HCT116 (cell line): ENCODE data around the gene RBM38. TPM values are rescaled to one million over a fixed set of nuclear protein-coding genes. Genes with fewer than 3 reads are reported as not detected.

Experiments
- ATAC-seq: fragments of 200-7000 bp; cut with Tn5 transposase; 2 replicates; pipeline ENCODE4 v1.9.1; 2020; ENCODE audit warnings: mild to moderate bottlenecking, moderate library complexity
- BruUV-seq: library from RNA; stranded (reverse); fragments of 400-500 nt; replicated peaks from 2 replicates; lab custom pipeline; 2021; lab: Mats Ljungman, UMichigan
- CTCF ChIA-PET: fragments of 300-600 bp; sonication (Branson Sonifier 250); formaldehyde crosslinking; loops from one replicate; lab custom pipeline; 2021; ENCODE audit warnings: antibody characterized with exemption; lab: Charles Lee
- POLR2A ChIA-PET: fragments of 300-600, 350-600 bp; sonication (Branson Sonifier 250); formaldehyde crosslinking; loops from one replicate; lab custom pipeline; 2021; ENCODE audit warnings: antibody characterized with exemption; lab: Charles Lee
- RAD21 ChIA-PET, 2 experiments: fragments of 300-600 bp; sonication (Branson Sonifier 250); formaldehyde crosslinking; loops; one replicate each; lab custom pipeline; 2023; ENCODE audit warnings: low total read pairs in 2 of 2; ENCODE audit not compliant: uncharacterized antibody in 2 of 2, unreplicated experiment in 2 of 2, low non-redundant PET in 1 of 2; lab: Charles Lee
- DNase-seq: peaks from one replicate; pipeline ENCODE4 v3.0.0-alpha.2; 2010; ENCODE audit warnings: low read depth, low spot score
- H2AFZ ChIP-seq: fragments of 200-600 bp; shearing (Covaris generic), sonication (generic); 2 replicates; pipeline ENCODE4 v1.6.1; 2017; ENCODE audit warnings: low read depth, mixed run types, mixed read lengths, antibody characterized with exemption, low read length; ENCODE audit not compliant: poor library complexity, severe bottlenecking
- H3K27ac ChIP-seq: 2 replicates; pipeline ENCODE4 v1.5.1; 2012; ENCODE audit warnings: low read depth, low read length
- H3K27me3 ChIP-seq: fragments of 200-600 bp; sonication (generic); 2 replicates; pipeline ENCODE4 v1.6.1; 2016; ENCODE audit warnings: mixed run types, low read length, mixed read lengths; ENCODE audit not compliant: insufficient read depth
- H3K36me3 ChIP-seq, 2 experiments: fragments of 200-500 bp in 1 of 2; fragments of 200-600 bp in 1 of 2; sonication (Bioruptor generic) in 1 of 2; sonication (generic) in 1 of 2; 2 replicates each; pipeline versions ENCODE4 v1.5.1 to v1.6.1; 2014 to 2016; ENCODE audit warnings: low read length in 2 of 2, inconsistent platforms in 1 of 2, mixed read lengths in 1 of 2, mixed run types in 1 of 2; ENCODE audit not compliant: insufficient read depth in 2 of 2, control insufficient read depth in 1 of 2
- H3K4me1 ChIP-seq, 2 experiments: fragments of 200-600 bp in 1 of 2; sonication (generic) in 1 of 2; 2 replicates each; pipeline versions ENCODE4 v1.5.1 to v1.6.1; 2012 to 2017; ENCODE audit warnings: low read length in 2 of 2, inconsistent platforms in 1 of 2, mild to moderate bottlenecking in 1 of 2, mixed read lengths in 1 of 2, mixed run types in 1 of 2, moderate library complexity in 1 of 2; ENCODE audit not compliant: insufficient read depth in 2 of 2, control insufficient read depth in 1 of 2
- H3K4me2 ChIP-seq: fragments of 200-600 bp; sonication (generic); 2 replicates; pipeline ENCODE4 v1.6.1; 2017; ENCODE audit warnings: mixed run types, low read length, mixed read lengths
- H3K4me3 ChIP-seq, 2 experiments: fragments of 200-600 bp in 1 of 2; sonication (generic) in 1 of 2; replicated peaks in 1 of 2; 2 replicates each; pipeline ENCODE4 v1.5.1; 2011 to 2016; ENCODE audit warnings: low read length in 2 of 2, control low read depth in 1 of 2, low read depth in 1 of 2, mild to moderate bottlenecking in 1 of 2, mixed read lengths in 1 of 2, mixed run types in 1 of 2
- H3K79me2 ChIP-seq: fragments of 200-600 bp; sonication (generic); 2 replicates; pipeline ENCODE4 v1.6.1; 2017; ENCODE audit warnings: mild to moderate bottlenecking, mixed run types, low read length, moderate library complexity, mixed read lengths; ENCODE audit not compliant: insufficient read depth
- H3K9ac ChIP-seq: fragments of 200-600 bp; sonication (generic); 2 replicates; pipeline ENCODE4 v1.6.1; 2016; ENCODE audit warnings: low read length, mixed read lengths
- H3K9me2 ChIP-seq: fragments of 200-600 bp; sonication (generic), shearing (Covaris generic); 2 replicates; pipeline ENCODE4 v1.6.1; 2017; ENCODE audit warnings: mixed run types, mild to moderate bottlenecking, moderate library complexity; ENCODE audit not compliant: insufficient read depth
- H3K9me3 ChIP-seq, 2 experiments: fragments of 200-500 bp in 1 of 2; fragments of 200-600 bp in 1 of 2; sonication (Bioruptor generic) in 1 of 2; sonication (generic) in 1 of 2; 2 replicates each; pipeline ENCODE4 v1.6.1; 2014 to 2017; ENCODE audit warnings: low read length in 2 of 2, mixed read lengths in 2 of 2, inconsistent platforms in 1 of 2, low read depth in 1 of 2, mild to moderate bottlenecking in 1 of 2, mixed run types in 1 of 2, moderate library complexity in 1 of 2; ENCODE audit not compliant: control insufficient read depth in 1 of 2, insufficient read depth in 1 of 2
- H4K20me1 ChIP-seq: fragments of 200-600 bp; sonication (generic), shearing (Covaris generic); 2 replicates; pipeline ENCODE4 v1.6.1; 2017; ENCODE audit warnings: mixed run types, mild to moderate bottlenecking, moderate library complexity; ENCODE audit not compliant: insufficient read depth
- CBX3 ChIP-seq: IDR thresholded peaks from 2 replicates; pipeline ENCODE4 v1.6.1; 2012; ENCODE audit warnings: low read depth
- CEBPB ChIP-seq: IDR thresholded peaks from 2 replicates; pipeline ENCODE4 v1.6.1; 2012; ENCODE audit warnings: low read depth
- EGR1 ChIP-seq: IDR thresholded peaks from 2 replicates; pipeline ENCODE4 v1.6.1; 2012; ENCODE audit warnings: low read depth
- ELF1 ChIP-seq: IDR thresholded peaks from 2 replicates; pipeline ENCODE4 v1.6.1; 2012; ENCODE audit warnings: low read depth, borderline replicate concordance
- EZH2 ChIP-seq: fragments of 200-600 bp; sonication (generic); IDR thresholded peaks from 2 replicates; pipeline ENCODE4 v1.6.1; 2017; ENCODE audit warnings: antibody characterized with exemption, mixed run types
- JUND ChIP-seq: IDR thresholded peaks from 2 replicates; pipeline ENCODE4 v1.6.1; 2012
- POLR2AphosphoS5 ChIP-seq: IDR thresholded peaks from 2 replicates; pipeline ENCODE4 v1.6.1; 2011; ENCODE audit warnings: mild to moderate bottlenecking, low read depth, low read length, moderate library complexity
- RAD21 ChIP-seq: IDR thresholded peaks from 2 replicates; pipeline ENCODE4 v1.6.1; 2012; ENCODE audit warnings: low read depth, mild to moderate bottlenecking
- SRF ChIP-seq: IDR thresholded peaks from 2 replicates; pipeline ENCODE4 v1.6.1; 2012; ENCODE audit warnings: low read depth
- ZFX ChIP-seq: fragments of 450-650 bp; IDR thresholded peaks from 2 replicates; pipeline ENCODE4 v1.6.1; 2017
- ZNF274 ChIP-seq: fragments of 200-500 bp; sonication (Bioruptor generic); IDR thresholded peaks from 2 replicates; pipeline ENCODE4 v1.6.1; 2014; ENCODE audit warnings: mild to moderate bottlenecking, low read depth, low read length, inconsistent platforms
- intact Hi-C: fragments of 100-400 bp; cut with micrococcal nuclease; formaldehyde crosslinking; loops from 2 replicates; pipeline ENCODE4 v1.10.0; 2022
- total RNA-seq: library from RNA; stranded (reverse); gene quantifications from one replicate; pipeline ENCODE4 v1.2.1, GENCODE V29; 2021; ENCODE audit not compliant: unreplicated experiment
- TF ChIP-seq, protein P1 (sequence below): IDR thresholded peaks from 2 replicates; pipeline ENCODE4 v1.6.1; 2012; ENCODE audit warnings: low read depth
- TF ChIP-seq, protein P2 (sequence below), 3 experiments: fragments of 200-600 bp in 1 of 3; sonication (generic) in 1 of 3; IDR thresholded peaks in 2 of 3; conservative IDR thresholded peaks in 1 of 3; 2 replicates each; pipeline ENCODE4 v1.5.1; 2012 to 2017; ENCODE audit warnings: low read depth in 2 of 3, low read length in 2 of 3, antibody characterized with exemption in 1 of 3, borderline replicate concordance in 1 of 3, control low read depth in 1 of 3, mild to moderate bottlenecking in 1 of 3, mixed read lengths in 1 of 3, mixed run types in 1 of 3, moderate library complexity in 1 of 3; ENCODE audit not compliant: insufficient read depth in 1 of 3
- TF ChIP-seq, protein P3 (sequence below): IDR thresholded peaks from 2 replicates; pipeline ENCODE4 v1.6.1; 2012
- TF ChIP-seq, protein P4 (sequence below): IDR thresholded peaks from 2 replicates; pipeline ENCODE4 v1.6.1; 2012

RBM38 gene
- total RNA-seq, 1 experiment from 2014 or later, result 36.2 TPM

DNA sequence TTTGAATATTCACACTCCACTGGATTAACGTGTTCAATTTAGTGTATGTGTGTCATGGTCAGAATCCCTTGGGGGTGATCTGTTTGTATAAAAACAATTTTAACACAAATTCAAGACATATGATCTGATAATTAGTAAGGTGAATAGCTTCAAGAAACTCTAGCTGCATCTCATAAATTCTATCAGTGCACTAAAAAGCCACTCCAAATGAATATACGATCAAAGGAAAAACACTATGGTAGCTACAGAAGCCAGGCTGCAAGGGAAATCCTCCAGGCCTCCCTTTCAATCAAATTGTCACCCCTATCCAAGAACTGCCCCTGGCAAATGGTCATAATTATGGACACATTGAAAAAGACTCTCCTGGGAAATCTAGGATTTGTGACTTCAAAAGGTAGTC, 49.5 kb upstream of the RBM38 start (continued):
- TF ChIP-seq, protein P1, sequence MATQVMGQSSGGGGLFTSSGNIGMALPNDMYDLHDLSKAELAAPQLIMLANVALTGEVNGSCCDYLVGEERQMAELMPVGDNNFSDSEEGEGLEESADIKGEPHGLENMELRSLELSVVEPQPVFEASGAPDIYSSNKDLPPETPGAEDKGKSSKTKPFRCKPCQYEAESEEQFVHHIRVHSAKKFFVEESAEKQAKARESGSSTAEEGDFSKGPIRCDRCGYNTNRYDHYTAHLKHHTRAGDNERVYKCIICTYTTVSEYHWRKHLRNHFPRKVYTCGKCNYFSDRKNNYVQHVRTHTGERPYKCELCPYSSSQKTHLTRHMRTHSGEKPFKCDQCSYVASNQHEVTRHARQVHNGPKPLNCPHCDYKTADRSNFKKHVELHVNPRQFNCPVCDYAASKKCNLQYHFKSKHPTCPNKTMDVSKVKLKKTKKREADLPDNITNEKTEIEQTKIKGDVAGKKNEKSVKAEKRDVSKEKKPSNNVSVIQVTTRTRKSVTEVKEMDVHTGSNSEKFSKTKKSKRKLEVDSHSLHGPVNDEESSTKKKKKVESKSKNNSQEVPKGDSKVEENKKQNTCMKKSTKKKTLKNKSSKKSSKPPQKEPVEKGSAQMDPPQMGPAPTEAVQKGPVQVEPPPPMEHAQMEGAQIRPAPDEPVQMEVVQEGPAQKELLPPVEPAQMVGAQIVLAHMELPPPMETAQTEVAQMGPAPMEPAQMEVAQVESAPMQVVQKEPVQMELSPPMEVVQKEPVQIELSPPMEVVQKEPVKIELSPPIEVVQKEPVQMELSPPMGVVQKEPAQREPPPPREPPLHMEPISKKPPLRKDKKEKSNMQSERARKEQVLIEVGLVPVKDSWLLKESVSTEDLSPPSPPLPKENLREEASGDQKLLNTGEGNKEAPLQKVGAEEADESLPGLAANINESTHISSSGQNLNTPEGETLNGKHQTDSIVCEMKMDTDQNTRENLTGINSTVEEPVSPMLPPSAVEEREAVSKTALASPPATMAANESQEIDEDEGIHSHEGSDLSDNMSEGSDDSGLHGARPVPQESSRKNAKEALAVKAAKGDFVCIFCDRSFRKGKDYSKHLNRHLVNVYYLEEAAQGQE, result no peak
- TF ChIP-seq RAD21 (no peak), POLR2AphosphoS5 (no peak), JUND (no peak), CBX3 (no peak), ZFX (no peak), EZH2 (no peak), ELF1 (no peak), ZNF274 (no peak), CEBPB (no peak)

DNA sequence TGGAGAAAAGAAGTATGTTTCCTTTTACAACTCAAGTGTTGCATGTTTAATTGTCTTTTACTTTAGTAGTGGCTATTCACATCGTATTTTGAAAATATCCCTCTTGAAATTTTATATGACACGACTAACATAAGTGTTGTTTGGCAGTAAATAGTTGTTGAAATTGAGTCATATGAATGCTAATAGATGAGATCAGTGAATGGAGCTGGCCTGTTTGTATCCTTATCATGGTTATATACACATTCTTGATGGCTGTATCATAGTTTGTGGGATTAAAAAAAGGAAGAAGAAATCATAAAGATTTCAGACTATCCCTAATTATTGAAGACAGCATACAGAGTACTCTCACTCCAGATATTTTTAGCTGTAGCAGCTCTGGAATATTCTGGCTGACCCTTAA, 48.4 kb upstream of the RBM38 start:
- POLR2A ChIA-PET, result no interaction called here
- Histone ChIP-seq H4K20me1 (no peaks in the 10 kb centered on the region), H3K9me2 (no peaks in the 10 kb centered on the region), H3K79me2 (no peaks in the 10 kb centered on the region), H3K4me1 (no peaks in the 10 kb centered on the region), H3K9ac (no peak overlapping the region), H3K36me3 (no peaks in the 10 kb centered on the region), H3K4me2 (no peak overlapping the region), H3K27me3 (no peaks in the 10 kb centered on the region), H3K4me3 (no peak overlapping the region)
- no peak for DNase-seq
- intact Hi-C loops, result no loop called here
- CTCF ChIA-PET, result interaction anchor here (1.1 to 2.0 kb wide), 3 partner anchors 10 to 251 kb away, joined by 4 to 8 read pairs (median 7); no protein-coding TSS in a partner anchor
- RAD21 ChIA-PET, result no interaction called here
- no TSS peak for BruUV-seq
- TF ChIP-seq ZFX (no peak), SRF (no peak), ELF1 (no peak), EZH2 (no peak), EGR1 (no peak)
- TF ChIP-seq, protein P2, sequence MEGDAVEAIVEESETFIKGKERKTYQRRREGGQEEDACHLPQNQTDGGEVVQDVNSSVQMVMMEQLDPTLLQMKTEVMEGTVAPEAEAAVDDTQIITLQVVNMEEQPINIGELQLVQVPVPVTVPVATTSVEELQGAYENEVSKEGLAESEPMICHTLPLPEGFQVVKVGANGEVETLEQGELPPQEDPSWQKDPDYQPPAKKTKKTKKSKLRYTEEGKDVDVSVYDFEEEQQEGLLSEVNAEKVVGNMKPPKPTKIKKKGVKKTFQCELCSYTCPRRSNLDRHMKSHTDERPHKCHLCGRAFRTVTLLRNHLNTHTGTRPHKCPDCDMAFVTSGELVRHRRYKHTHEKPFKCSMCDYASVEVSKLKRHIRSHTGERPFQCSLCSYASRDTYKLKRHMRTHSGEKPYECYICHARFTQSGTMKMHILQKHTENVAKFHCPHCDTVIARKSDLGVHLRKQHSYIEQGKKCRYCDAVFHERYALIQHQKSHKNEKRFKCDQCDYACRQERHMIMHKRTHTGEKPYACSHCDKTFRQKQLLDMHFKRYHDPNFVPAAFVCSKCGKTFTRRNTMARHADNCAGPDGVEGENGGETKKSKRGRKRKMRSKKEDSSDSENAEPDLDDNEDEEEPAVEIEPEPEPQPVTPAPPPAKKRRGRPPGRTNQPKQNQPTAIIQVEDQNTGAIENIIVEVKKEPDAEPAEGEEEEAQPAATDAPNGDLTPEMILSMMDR (IDR thresholded peaks at IDR 0.05 in 2 of 3, conservative IDR thresholded peaks at IDR 0.05 in 1 of 3; ENCODE audit: borderline replicate concordance in 1 of 3, insufficient read depth in 1 of 3, low read depth in 2 of 3, low read length in 2 of 3), result no peak
- TF ChIP-seq, protein P3, sequence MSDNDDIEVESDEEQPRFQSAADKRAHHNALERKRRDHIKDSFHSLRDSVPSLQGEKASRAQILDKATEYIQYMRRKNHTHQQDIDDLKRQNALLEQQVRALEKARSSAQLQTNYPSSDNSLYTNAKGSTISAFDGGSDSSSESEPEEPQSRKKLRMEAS, result no peak
- TF ChIP-seq, protein P4, sequence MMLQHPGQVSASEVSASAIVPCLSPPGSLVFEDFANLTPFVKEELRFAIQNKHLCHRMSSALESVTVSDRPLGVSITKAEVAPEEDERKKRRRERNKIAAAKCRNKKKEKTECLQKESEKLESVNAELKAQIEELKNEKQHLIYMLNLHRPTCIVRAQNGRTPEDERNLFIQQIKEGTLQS, result no peak
- TF ChIP-seq, all 23 proteins: peak for 0
- Histone ChIP-seq H3K9me3 (no peaks in the 10 kb centered on the region), H2AFZ (no peak overlapping the region), H3K27ac (no peak overlapping the region)
- no peak for ATAC-seq
